NCI-H1930 (cell line): ENCODE data around the gene ATG2B.
"Not testable (repeated sequence)": the region's sequence is repeated elsewhere in the genome, so short reads cannot be mapped to it uniquely, and the experiment has no call there.

Experiments
- DNase-seq, 2 experiments: peaks; one replicate each; lab custom pipeline; 2025; lab: John Stamatoyannopoulos, UW

ATG2B gene

GRCh38 chr14:96380735-96381134 is 17.6 kb upstream of the ATG2B start:
- no peak for DNase-seq

GRCh38 chr14:96376093-96376492 is 13.0 kb upstream of the ATG2B start:
- DNase-seq = no peak

- no peak for DNase-seq
These were observed 10.4 kb upstream of the ATG2B start for GRCh38 chr14:96373538-96373937.

- DNase-seq = no peak
These were observed 7.4 kb upstream of the ATG2B start for GRCh38 chr14:96370528-96370927.

- DNase-seq = no peak
These were observed 5.4 kb upstream of the ATG2B start for GRCh38 chr14:96368534-96368933.

GRCh38 chr14:96364962-96365361 is 1.8 kb upstream of the ATG2B start:
- no peak for DNase-seq

GRCh38 chr14:96363751-96364336 is 703 bp upstream of the ATG2B start:
- DNase-seq = no peak

- DNase-seq = no peak
These were observed 823 bp downstream of the ATG2B start for GRCh38 chr14:96362071-96362964.

- DNase-seq = no peak
These were observed 3.2 kb downstream of the ATG2B start for GRCh38 chr14:96359959-96360358.

- no peak for DNase-seq
These were observed 5.9 kb downstream of the ATG2B start for GRCh38 chr14:96357216-96357615.

GRCh38 chr14:96354246-96354645 is 8.9 kb downstream of the ATG2B start:
- no peak for DNase-seq

GRCh38 chr14:96352708-96353107 is 10.4 kb downstream of the ATG2B start:
- DNase-seq = no peak

- DNase-seq = no peak
These were observed 11.2 kb downstream of the ATG2B start for GRCh38 chr14:96351986-96352385.

- no peak for DNase-seq
These were observed 13.7 kb downstream of the ATG2B start for GRCh38 chr14:96349286-96350075.

GRCh38 chr14:96347957-96348356 is 15.2 kb downstream of the ATG2B start:
- DNase-seq = not testable (repeated sequence)

GRCh38 chr14:96345669-96346068 is 17.5 kb downstream of the ATG2B start:
- no peak for DNase-seq

- DNase-seq = no peak
These were observed 21.8 kb downstream of the ATG2B start for GRCh38 chr14:96341323-96341722.

GRCh38 chr14:96338551-96338950 is 24.6 kb downstream of the ATG2B start:
- no peak for DNase-seq

- DNase-seq = no peak
These were observed 38.9 kb downstream of the ATG2B start for GRCh38 chr14:96324219-96324618.

GRCh38 chr14:96320605-96321004 is 42.5 kb downstream of the ATG2B start:
- DNase-seq = no peak

- no peak for DNase-seq
These were observed 44.3 kb downstream of the ATG2B start for GRCh38 chr14:96318836-96319235.

- no peak for DNase-seq
These were observed 47.1 kb downstream of the ATG2B start for GRCh38 chr14:96316087-96316486.

- no peak for DNase-seq
These were observed 52.2 kb downstream of the ATG2B start for GRCh38 chr14:96310906-96311305.
